Hematopoietic multipotent progenitor cell treated with erythropoietin and hydrocortisone succinate and interleukin-3 and kit ligand, for 17 days (in vitro differentiated cells): ENCODE data around the gene HAND2.

ENCODE experiments used
- DNase-seq: peaks from one replicate; pipeline ENCODE4 v3.0.0-alpha.2; 2015; ENCODE audit warnings: low spot score

Gene HAND2

DNA sequence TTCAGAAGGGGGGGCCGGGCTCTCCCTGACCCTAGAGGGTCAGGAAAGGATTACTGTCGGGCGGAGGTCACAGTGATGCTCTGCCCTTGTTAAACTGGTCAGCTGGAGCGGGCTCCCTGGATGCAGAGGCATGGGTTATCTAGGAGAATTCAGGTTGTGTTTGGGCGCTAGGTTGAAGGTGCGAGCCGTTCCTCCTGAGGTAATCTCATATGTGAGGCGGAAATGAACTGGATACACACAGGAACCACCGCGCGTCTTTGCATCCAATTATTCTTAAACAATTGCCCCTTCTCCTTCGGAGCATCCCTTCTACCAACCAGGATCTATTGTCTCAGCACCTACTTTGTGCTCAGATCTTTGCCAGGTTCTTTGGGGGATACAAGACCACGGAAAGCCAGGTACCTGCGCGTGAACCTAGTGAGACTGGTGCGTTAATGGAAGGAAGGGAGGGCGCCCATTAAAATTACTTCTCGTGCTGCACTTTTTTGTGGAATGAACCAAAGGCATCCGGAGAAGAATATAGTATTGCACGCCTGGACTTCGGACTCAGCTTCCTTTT, 28.4 kb downstream of the HAND2 start:
- DNase-seq = no peak

DNA sequence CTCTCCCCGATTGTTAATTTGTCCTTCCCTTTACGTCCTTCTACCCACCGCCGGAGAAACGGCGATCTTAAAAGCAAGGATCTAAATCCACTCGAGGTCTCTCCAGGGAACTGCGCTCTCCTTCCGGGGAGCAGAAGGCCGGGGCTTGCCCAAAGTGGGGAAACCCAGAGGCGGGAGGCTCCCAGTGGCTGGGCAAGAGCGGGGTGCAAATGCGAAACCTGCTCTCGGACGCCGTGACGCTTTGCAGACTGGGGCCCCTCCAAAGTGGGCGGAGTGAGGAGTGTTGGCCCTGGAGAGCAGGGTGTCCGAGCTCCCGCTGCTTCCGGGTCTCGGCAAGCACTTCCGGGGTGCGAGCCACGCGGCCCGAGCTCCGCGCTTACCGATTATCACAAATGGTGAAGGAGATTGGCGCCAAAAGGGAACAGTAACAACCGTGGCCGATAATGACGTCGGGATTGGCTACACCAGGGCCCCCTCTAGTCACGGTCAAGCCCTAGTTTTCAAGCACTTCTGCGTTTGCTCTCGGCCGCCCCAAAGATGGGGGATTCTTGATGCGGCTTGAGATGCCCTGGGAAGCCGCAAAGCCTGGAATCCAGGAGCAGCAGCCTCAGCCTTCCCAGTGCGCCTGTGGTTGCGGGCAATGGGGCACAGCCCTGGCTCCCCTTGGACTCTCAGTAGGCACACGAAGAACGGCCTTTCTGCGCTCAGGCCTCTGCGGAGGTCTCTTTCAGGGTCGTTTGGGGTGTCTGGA, 29.0 kb downstream of the HAND2 start:
- no peak for DNase-seq

DNA sequence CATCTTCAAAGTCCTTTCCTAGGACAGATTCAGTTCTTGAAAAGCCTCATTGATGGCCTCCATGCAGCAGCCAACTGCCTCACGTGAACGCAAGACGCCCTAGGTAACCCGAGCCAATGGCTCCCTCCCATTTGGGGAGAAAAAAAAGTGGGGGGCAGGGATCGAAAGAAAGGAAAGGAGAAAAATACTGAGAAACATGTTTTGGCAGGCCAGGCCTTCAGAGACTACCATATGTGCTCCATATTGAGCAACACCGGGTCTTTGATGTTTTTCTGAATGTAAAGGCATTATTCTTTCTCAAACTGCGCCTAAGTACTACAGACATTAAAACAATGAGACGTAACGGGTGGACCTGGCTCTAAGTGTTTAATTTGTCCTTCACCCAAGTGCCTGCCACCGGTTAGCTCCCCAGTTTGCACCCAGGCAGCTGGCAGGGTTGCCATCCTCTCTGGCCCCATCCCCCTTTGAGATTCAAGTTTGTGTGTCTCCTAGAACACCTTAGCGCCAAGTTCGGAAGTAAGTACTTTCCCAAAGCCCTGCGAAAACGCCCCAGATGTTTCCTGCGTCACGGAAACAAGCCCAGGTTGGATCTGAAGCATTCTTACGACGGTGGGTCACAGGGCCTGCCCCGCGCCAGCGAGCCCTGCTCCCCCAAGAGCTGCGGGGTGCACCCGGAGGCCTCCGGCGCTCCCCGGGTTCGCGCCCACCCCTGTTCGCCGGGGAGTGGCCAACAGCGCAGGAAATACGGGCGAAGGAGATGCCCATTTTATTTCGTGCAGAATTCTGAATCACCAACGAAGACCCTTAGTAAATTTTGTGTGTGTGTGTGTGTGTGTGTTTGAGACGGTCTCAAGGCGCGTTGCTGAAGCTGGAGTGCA, 30.1 kb downstream of the HAND2 start:
- no peak for DNase-seq

DNA sequence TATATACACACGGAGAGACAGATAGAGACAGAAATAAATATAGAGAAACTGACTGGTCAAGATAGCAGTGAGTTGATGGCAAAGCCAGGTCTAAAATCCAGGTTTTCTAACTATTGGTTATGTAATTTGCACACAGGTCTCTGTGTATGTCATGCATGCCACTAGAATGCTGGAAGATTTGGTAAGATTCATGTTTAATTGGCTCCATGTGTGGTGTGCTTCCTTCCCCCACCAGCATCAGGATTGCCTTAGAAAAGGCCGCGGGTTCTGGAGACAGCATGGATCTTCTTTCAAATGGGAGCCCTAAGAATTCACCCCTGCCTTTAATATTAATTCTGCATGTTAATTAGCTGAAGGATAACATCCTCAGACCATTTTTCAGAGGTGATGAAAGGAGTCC, 31.3 kb downstream of the HAND2 start:
- no peak for DNase-seq

DNA sequence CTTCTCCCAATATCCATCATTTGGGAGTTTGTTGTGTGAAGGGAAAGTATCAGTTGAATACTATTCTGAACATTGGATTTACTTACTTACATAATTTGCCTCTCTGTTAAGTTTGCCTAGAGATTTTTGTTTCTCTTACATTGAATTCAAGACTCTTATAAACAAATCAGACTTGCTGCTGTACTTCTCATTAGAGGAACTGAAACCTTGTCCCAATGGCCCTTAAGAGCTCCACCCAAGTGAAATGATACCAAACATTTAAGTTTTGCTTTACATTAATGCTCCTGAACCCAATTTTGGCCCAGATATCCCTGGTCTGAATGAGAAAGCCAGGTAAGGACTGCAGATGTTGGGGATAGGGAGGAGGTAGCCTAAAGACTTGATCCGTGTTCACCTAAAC, 32.0 kb downstream of the HAND2 start:
- no peak for DNase-seq

DNA sequence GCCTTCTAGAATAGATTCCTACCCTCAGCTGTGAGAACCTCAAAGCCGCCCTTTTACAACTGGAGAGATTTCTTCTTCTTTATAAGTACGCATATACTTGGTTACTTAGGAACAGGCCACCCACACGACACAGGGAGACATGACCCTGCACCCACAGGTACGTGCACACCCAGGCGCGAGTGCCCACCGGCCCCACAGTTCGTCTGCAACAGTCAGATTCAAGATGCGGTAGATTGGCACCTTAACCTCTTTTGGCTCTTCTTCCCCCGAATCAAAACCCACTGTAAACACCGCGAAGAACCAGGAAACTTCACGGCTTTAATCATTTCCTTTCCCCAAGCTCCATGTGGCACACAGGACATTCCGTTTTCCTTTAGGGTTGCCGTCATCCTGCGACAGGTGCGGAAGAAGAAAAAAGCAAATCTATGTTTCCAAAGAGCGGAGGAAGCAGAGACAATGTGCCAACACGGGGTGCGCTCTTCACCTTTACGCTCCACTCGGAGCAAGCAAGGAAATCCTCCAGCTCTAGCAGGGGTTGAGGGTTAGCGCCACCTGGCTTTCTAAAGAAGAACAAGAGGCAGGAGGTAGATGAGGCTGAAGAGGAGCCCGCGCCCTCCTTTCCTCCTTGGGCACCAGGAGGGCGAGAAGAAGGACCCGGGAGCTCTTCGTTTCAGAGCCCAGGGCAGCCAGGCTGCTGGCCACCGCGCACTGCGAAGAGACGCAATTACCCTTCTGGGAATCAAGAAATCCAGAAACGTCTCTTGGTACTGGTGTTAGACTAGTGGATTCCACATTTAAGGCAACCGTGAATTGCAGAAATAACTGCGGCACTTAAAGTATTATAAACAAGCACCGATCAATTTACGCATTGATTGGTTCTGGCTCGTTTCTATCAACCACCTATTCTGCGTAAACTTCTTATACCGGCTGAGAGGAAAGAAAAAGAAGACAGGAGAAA, 35.7 kb downstream of the HAND2 start:
- DNase-seq = peak; percentile 19

DNA sequence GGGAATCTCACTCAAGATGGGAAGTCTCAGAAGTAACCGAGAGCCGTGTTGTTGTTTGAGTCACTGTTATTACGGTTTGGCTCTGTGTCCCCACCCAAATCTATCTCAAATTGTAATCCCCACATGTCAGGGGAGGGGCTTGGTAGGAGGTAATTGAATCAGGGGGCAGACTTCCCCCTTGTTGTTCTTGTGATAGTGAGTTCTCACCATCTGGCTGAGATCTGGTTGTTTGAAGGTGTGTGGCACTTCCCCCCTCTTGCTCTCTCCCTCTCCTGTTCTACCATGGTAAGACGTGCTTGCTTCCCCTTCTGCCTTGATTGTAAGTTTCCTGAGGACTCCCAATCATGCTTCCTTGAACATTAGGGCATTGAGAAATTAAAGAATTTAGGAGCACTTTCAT, 37.0 kb downstream of the HAND2 start:
- DNase-seq = no peak

DNA sequence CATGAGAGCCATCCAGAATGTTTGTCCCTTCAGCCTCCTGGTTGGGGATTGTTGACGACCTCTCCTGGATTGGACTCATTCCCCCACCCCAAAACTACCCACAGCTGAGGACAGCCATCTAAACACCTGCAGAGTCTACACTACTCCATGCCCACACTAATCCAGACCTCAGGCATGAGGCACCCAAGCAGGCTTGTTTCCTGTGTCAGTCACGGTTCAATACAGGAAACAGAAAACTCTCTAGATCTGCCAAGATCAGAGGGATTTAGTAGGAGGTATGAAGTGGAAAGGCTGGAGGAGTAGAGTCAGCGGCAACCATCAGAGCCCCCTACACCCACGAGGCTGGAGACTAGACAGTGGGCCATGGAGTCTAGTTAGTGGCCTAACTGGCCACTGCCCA, 37.7 kb downstream of the HAND2 start:
- DNase-seq = no peak

DNA sequence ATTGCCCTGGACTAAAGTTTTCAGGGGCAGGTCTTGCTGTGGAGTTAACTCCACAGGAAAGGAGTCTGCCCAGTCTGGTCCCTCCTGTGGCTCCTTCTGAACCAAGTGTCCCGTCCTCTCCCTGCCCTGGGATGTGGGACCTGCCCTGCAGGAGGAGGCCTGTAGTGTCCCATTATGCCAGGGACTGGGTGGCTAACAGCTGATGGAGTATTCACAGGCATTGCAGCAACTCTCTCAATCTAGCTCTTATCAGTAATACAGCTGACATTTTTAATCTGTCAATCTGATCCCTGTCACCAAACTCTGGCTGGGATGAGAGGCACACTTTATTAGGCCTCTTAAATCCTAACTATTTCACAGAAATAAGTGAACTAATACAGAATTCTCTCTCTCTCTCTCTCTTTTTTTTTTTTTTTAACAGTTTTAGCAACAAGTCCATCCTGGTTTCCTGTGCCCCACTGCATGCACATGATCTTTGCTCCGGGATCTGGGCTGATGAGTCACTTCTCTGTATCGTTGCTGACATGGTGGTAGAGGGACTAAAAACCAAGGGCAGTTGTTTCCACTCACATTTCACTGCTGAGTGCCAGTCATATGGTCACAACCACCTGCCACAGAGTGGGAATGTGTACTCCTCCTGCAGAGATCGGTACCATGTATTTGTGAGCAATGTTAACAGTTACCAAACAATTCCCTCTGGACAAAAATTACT, 39.1 kb downstream of the HAND2 start:
- DNase-seq = no peak

DNA sequence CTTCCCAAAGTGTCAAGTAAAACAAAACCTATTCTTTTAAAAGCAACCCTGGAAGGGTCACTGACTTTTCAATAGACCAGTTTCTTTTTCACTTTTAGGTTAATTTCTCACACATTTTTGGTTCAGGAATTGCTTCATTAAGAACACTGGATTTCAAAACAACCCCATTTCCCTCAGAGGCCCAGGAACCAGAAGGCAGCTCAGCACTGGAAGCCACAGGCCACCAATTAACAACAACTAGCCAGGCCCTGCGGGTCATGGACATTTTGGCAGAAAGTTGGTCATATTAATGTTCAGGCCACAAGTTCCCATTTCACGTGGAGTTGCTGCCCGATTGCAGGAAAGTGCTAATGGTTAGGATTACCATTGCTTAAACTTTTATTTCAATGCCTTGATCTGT, 39.8 kb downstream of the HAND2 start:
- DNase-seq = no peak

DNA sequence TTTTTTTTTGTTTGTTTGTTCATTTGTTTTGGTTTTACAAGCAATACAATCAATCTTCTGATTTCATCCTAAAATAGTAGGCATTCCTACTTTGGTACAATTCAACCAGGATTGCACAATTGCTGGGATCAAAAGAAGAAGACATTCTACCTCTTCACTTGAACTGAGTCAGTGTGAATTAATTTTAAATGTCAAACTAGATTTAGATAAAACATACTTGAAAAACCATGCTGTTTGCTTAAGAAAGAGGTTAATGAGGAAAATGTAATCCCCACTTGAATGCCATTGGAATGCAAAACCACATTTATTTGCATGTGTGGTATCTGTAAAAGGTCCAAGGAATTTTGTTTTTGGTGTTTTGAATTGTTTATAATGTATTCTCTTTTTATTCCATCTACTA, 40.5 kb downstream of the HAND2 start:
- no peak for DNase-seq

DNA sequence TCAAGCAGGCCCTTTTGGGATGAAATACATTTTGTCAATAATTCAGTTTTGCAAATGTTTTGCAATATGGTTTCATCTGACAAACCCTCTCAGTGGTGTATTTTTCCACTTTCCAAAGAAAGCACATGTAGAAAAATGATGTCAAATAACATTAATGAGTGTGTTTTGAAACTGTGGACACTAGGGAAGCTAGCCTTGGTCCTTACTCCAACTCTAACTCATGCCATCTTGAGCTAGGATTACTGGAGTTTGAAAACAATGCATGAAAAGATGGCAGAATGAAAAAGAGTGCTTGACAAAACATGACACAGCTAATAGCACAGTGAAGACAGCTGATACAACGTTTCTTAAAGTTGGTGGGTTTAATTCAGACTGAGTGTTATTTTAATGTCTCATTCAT, 41.4 kb downstream of the HAND2 start:
- DNase-seq = no peak

DNA sequence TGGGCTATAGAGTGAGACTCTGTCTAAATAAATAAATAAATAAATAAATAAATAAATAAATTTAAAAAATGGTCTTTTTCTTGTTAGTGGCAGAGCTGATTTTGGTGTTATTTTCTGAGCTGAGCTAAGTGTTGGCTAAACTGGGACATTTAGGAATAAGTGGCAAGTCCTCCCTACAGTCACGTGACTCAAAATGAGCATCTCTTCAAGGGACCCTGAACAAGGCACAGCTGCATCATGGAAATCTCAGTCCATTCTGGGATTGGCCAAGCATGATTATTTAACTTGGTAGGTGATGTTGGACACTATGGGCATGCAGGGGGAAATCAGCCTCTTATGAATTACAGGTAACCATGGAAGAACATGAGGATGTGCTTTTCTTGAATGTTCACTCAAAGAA, 42.0 kb downstream of the HAND2 start:
- DNase-seq = no peak

DNA sequence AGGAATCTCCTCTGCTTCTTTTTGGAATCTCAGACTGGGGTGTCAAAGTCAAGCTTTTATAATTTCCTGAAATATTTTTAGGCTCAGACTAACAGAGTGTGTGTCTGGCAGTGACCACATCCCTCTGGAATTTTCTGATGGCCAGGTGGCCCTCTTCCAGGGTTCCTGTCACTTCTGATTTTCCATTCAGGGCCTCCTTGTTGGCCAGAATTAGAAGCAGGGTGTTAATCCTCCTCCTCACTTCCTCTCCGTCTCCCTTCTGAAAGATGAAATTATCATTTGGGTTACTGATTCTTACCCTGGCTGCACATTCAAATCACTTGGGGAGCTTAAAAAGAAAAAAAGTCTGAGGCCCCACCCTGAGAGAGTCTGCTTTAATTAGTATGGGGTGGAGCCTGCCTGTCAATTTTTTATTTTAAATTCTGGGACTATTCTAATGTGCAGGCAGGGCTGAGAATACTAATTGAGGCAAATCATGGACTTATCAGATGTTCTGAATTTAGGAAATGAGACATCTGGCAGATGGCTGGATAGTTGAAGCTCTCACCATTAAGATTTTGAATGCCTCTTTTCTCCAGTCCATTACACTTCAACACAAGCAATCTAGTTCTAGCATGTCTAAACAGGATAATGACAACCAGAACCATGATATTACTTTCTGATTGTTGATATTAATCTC, 43.2 kb downstream of the HAND2 start:
- DNase-seq = no peak

DNA sequence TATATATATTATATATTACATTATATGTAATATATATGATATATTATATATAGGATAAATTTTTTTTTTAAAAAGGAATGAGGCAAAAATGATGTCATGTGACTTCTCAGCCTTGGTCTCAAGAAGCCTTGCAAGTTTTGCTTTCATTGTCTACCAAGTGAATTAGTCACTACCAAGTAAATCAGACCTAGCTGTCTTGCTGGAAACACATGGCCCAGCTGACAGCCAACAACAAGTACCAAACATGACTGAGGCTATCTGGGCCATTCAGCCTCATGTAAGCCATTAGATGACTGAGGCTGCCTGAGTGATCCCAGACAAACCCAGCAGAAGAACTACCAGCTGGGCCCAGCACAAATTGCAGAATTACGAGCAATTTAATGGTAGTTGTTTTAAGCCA, 44.9 kb downstream of the HAND2 start:
- no peak for DNase-seq

DNA sequence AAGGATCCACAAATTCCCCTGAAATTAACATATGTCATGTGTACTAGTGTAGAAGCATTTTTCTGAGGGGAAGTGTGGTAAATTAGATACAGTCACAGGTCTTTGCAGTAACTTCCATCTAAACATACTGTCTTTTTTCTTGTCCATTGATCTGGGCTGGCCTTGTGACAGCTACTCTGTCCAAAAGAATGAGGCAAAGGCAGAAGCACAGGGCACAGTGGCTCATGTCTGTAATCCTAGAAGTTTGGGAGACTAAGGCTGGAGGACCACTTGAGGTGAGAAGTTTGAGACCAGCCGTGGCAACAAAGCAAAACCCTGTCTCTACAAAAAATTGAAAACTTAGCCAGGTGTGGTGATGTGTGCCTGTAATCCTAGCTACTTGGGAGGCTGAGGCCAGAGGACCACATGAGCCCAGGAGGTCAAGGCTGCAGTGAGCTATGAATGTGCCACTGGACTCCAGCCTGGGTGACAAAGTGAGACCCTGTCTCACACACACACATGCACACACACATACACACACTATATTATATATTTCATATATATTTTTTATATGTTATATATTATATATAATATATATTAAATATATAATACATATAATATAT, 47.6 kb downstream of the HAND2 start:
- no peak for DNase-seq

DNA sequence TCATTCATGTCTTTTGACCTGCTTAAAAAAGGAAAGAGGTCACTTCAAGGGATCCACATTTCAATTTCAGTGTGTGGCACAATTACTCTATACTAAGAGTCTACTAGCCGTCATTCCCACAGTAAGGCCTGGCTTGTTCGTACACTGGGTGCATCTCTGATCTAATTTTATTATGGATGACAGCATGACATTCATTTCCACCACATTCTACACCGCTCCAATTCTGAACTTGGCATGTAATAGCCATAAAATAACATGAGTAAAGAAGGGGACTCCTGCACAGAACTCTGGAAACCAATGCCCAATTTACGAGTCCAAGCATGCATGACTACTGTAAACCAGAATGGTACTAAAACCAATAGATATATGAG, 51.1 kb downstream of the HAND2 start:
- DNase-seq = no peak

DNA sequence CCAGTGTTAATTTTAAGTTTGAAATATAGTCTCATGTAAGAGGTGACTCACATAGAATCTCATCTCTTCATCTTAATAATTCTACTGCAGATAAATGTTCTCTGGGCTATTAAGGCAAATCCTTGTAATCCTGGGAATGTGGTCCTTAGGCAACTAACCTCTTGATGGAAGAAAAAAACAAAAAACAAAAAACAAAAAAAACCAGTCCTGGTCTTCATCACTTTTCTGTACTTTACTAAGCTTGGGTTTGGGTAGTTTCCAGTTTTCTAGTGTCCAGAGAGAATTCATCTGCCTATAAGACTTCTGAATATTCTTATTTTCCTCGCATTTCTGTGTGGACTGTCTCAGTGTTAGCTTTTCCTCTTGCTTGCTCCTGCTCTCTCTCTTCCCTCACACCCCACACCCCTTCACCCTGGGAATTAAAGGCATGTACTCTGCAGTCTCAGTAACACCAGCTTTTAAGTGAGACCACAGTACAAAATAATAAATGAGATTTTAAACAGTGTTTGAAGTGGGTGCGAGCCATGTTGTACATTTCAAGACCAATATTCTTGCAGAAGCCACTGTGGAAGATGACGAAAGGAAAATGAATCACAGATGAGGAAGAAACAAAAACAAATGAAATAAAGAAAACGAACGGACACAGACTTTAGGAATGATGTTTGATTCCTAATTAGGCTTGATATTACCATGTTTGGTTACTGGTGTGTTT, 51.7 kb downstream of the HAND2 start:
- DNase-seq = no peak

DNA sequence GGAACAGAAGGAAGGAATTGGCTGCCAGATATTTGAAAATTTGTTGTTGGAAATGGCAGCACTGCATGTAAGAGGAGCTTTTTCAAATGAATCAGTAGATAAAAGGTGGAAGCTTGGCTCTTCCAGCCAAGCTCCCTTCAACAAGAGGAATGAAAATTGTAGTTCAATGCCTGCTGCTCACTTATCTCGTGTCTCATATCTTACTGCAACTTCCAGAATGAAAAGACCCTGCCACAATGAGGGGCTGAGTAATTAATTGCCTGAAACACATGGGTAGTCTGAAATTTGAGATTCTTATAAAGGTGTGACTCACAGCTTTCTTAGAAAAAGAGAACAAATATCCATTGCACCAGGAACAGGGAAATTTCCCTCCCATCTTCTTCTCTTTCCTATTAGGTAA, 53.0 kb downstream of the HAND2 start:
- no peak for DNase-seq
